Vagina (tissue), 2 donors: ENCODE measurements around the gene SLC1A1. TPM values are rescaled to one million over a fixed set of nuclear protein-coding genes. Genes with fewer than 3 reads are reported as not detected.

ENCODE experiments used
- DNase-seq, 2 donors: peaks; one replicate each; pipeline ENCODE4 v3.0.0-alpha.2; 2017; ENCODE audit errors: extremely low spot score in 2 of 2
- H3K27ac ChIP-seq: fragments of 200-600 bp; sonication (generic); one replicate; pipeline ENCODE4 v1.5.1; 2019
- H3K27me3 ChIP-seq: fragments of 200-600 bp; sonication (generic); one replicate; pipeline ENCODE4 v1.5.1; 2019
- H3K36me3 ChIP-seq, 2 donors: fragments of 200-600 bp; sonication (generic); one replicate each; pipeline ENCODE4 v1.5.1; 2017 to 2019
- H3K4me1 ChIP-seq: fragments of 200-600 bp; sonication (generic); one replicate; pipeline ENCODE4 v1.5.1; 2019
- H3K4me3 ChIP-seq, 2 donors: fragments of 200-600 bp; sonication (generic); 1 replicate in 1 of 2; 2 replicates in 1 of 2; pipeline ENCODE4 v1.5.1; 2016 to 2019
- H3K9me3 ChIP-seq: fragments of 200-600 bp; sonication (generic); one replicate; pipeline ENCODE4 v1.5.1; 2019
- CTCF ChIP-seq, 3 experiments: fragments of 450-650 bp in 2 of 3; fragments of 200-600 bp in 1 of 3; sonication (generic) in 1 of 3; IDR thresholded peaks; one replicate each; pipeline ENCODE4 v1.5.1; 2017 to 2019; ENCODE audit warnings: antibody characterized with exemption in 3 of 3, mild to moderate bottlenecking in 2 of 3, moderate library complexity in 2 of 3
- POLR2A ChIP-seq, 2 donors: fragments of 450-650 bp; IDR thresholded peaks; one replicate each; pipeline ENCODE4 v1.6.1; 2017; ENCODE audit warnings: antibody characterized with exemption in 2 of 2, mild to moderate bottlenecking in 2 of 2, moderate library complexity in 2 of 2
- POLR2AphosphoS5 ChIP-seq, 2 donors: sonication (generic); formaldehyde crosslinking; IDR thresholded peaks; one replicate each; pipeline ENCODE4 v1.9.0; 2017; ENCODE audit warnings: antibody characterized with exemption in 2 of 2, mild to moderate bottlenecking in 2 of 2, low read depth in 1 of 2; ENCODE audit not compliant: insufficient read depth in 1 of 2
- intact Hi-C: fragments of 100-400 bp; cut with DNase I; formaldehyde crosslinking; loops from one replicate; pipeline ENCODE4 v1.15.1; 2023
- total RNA-seq: library from RNA; depleted of rRNA; stranded (reverse); fragments of >200 nt; gene quantifications from one replicate; pipeline ENCODE4 v1.2.3, GENCODE V29; 2016

Gene SLC1A1
- total RNA-seq, 1 donor from 2014 or later = 1.5 TPM

- no peaks in the 10 kb centered on the region for H3K27me3 ChIP-seq
- intact Hi-C loops = no loop called here
- peak in 1 of 2 donors; percentile 44 for DNase-seq
- no peak overlapping the region for H3K4me3 ChIP-seq
- no peaks in the 10 kb centered on the region for H3K9me3 ChIP-seq
- H3K4me1 ChIP-seq = no peaks in the 10 kb centered on the region
- no peak overlapping the region for H3K27ac ChIP-seq
- no peak for TF ChIP-seq CTCF (IDR thresholded peaks at IDR 0.05)
- no peak for TF ChIP-seq POLR2A (IDR thresholded peaks at IDR 0.05)
- no peak for TF ChIP-seq POLR2AphosphoS5 (IDR thresholded peaks at IDR 0.05; ENCODE audit: insufficient read depth in 1 of 2, low read depth in 1 of 2)
- no peaks in the 10 kb centered on the region for H3K36me3 ChIP-seq
These were observed 24.2 kb downstream of the SLC1A1 start for GRCh38 chr9:4514252-4515128.

GRCh38 chr9:4515958-4516375 lies 25.7 kb downstream of the SLC1A1 start:
- intact Hi-C loops = no loop called here

GRCh38 chr9:4517274-4517673 lies 27.0 kb downstream of the SLC1A1 start:
- Histone ChIP-seq H3K27ac (no peak overlapping the region), H3K4me1 (no peaks in the 10 kb centered on the region), H3K9me3 (no peaks in the 10 kb centered on the region), H3K27me3 (no peaks in the 10 kb centered on the region), H3K4me3 (no peak overlapping the region), H3K36me3 (no peaks in the 10 kb centered on the region)
- intact Hi-C loops = no loop called here
- no peak for TF ChIP-seq CTCF (IDR thresholded peaks at IDR 0.05)
- TF ChIP-seq POLR2AphosphoS5 (IDR thresholded peaks at IDR 0.05; ENCODE audit: insufficient read depth in 1 of 2, low read depth in 1 of 2) = no peak
- TF ChIP-seq POLR2A (IDR thresholded peaks at IDR 0.05) = no peak
- DNase-seq = peak in 1 of 2 donors; percentile 69

More at GRCh38 chr9:4515958-4516375, 25.7 kb downstream of the SLC1A1 start:
- Histone ChIP-seq H3K4me3 (no peak overlapping the region), H3K27me3 (no peaks in the 10 kb centered on the region), H3K9me3 (no peaks in the 10 kb centered on the region), H3K4me1 (no peaks in the 10 kb centered on the region), H3K27ac (no peak overlapping the region), H3K36me3 (no peaks in the 10 kb centered on the region)
- TF ChIP-seq CTCF (IDR thresholded peaks at IDR 0.05) (no peak), POLR2A (IDR thresholded peaks at IDR 0.05) (no peak), POLR2AphosphoS5 (IDR thresholded peaks at IDR 0.05; ENCODE audit: insufficient read depth in 1 of 2, low read depth in 1 of 2) (no peak)
- no peak for DNase-seq

- Histone ChIP-seq H3K4me1 (no peaks in the 10 kb centered on the region), H3K9me3 (no peaks in the 10 kb centered on the region), H3K27ac (no peak overlapping the region), H3K27me3 (no peaks in the 10 kb centered on the region), H3K4me3 (no peak overlapping the region), H3K36me3 (no peaks in the 10 kb centered on the region)
- no peak for DNase-seq
- TF ChIP-seq CTCF (IDR thresholded peaks at IDR 0.05) = no peak
- no peak for TF ChIP-seq POLR2A (IDR thresholded peaks at IDR 0.05)
- TF ChIP-seq POLR2AphosphoS5 (IDR thresholded peaks at IDR 0.05; ENCODE audit: insufficient read depth in 1 of 2, low read depth in 1 of 2) = no peak
- intact Hi-C loops = no loop called here
These were observed 29.3 kb downstream of the SLC1A1 start for GRCh38 chr9:4519604-4520003.

GRCh38 chr9:4520055-4520454 lies 29.8 kb downstream of the SLC1A1 start:
- Histone ChIP-seq H3K9me3 (no peaks in the 10 kb centered on the region), H3K27me3 (no peaks in the 10 kb centered on the region), H3K27ac (no peak overlapping the region), H3K4me3 (no peak overlapping the region), H3K4me1 (no peaks in the 10 kb centered on the region), H3K36me3 (no peaks in the 10 kb centered on the region)
- no peak for DNase-seq
- intact Hi-C loops = no loop called here
- TF ChIP-seq POLR2A (IDR thresholded peaks at IDR 0.05) (no peak), CTCF (IDR thresholded peaks at IDR 0.05) (no peak), POLR2AphosphoS5 (IDR thresholded peaks at IDR 0.05; ENCODE audit: insufficient read depth in 1 of 2, low read depth in 1 of 2) (no peak)
